Parathyroid adenoma (tissue), 2 donors: Measurements from ENCODE around the gene TAF7L.

ENCODE experiments used
- H2AFZ ChIP-seq: fragments of 300-600 bp; sonication (generic); one replicate; pipeline ENCODE4 v1.7.0; 2017; ENCODE audit warnings: antibody characterized with exemption, mild to moderate bottlenecking
- H3K27ac ChIP-seq: fragments of 300-600 bp; sonication (generic); one replicate; pipeline ENCODE4 v1.7.0; 2017
- H3K27me3 ChIP-seq: fragments of 300-600 bp; sonication (generic); one replicate; pipeline ENCODE4 v1.7.0; 2017; ENCODE audit warnings: low read length; ENCODE audit not compliant: control insufficient read depth, insufficient read depth
- H3K36me3 ChIP-seq: fragments of 300-600 bp; sonication (generic); one replicate; pipeline ENCODE4 v1.7.0; 2017; ENCODE audit warnings: low read length; ENCODE audit not compliant: control insufficient read depth, insufficient read depth
- H3K4me1 ChIP-seq: fragments of 300-600 bp; sonication (generic); one replicate; pipeline ENCODE4 v1.7.0; 2017; ENCODE audit warnings: control low read depth
- H3K4me2 ChIP-seq: fragments of 300-600 bp; sonication (generic); one replicate; pipeline ENCODE4 v1.7.0; 2017; ENCODE audit warnings: low read length
- H3K4me3 ChIP-seq: fragments of 300-600 bp; sonication (generic); one replicate; pipeline ENCODE4 v1.7.0; 2017; ENCODE audit warnings: low read depth, low read length
- H3K79me2 ChIP-seq: fragments of 300-600 bp; sonication (generic); one replicate; pipeline ENCODE4 v1.7.0; 2017; ENCODE audit warnings: control low read depth
- H3K9ac ChIP-seq: fragments of 300-600 bp; sonication (generic); one replicate; pipeline ENCODE4 v1.7.0; 2017; ENCODE audit warnings: mild to moderate bottlenecking
- H3K9me3 ChIP-seq: fragments of 300-600 bp; sonication (generic); one replicate; pipeline ENCODE4 v1.7.0; 2017; ENCODE audit warnings: low read length; ENCODE audit not compliant: control insufficient read depth
- TF ChIP-seq, protein P1 (sequence below): fragments of 300-600 bp; sonication (generic); IDR thresholded peaks from one replicate; pipeline ENCODE4 v1.7.0; 2017; ENCODE audit warnings: antibody characterized with exemption, mild to moderate bottlenecking
- donor health status: primary hyperparathyroidism.

Gene TAF7L

DNA sequence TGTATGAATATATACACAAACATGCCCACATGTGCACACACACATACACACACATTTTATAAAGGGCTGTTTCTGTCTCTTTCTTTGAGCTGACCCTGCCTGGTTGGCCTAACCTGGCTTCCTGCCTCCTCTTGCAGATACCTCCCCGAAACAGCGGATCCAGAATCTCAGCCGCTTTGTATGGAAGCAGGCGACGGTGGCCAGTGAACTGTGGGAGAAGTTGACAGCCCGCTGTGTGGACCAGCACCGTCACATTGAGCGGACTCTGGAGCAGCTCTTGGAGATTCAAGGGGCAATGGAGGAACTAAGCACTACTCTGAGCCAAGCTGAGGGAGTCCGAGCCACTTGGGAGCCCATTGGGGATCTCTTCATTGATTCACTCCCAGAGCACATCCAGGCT lies 49.6 kb downstream of the TAF7L start:
- TF ChIP-seq, protein P1, sequence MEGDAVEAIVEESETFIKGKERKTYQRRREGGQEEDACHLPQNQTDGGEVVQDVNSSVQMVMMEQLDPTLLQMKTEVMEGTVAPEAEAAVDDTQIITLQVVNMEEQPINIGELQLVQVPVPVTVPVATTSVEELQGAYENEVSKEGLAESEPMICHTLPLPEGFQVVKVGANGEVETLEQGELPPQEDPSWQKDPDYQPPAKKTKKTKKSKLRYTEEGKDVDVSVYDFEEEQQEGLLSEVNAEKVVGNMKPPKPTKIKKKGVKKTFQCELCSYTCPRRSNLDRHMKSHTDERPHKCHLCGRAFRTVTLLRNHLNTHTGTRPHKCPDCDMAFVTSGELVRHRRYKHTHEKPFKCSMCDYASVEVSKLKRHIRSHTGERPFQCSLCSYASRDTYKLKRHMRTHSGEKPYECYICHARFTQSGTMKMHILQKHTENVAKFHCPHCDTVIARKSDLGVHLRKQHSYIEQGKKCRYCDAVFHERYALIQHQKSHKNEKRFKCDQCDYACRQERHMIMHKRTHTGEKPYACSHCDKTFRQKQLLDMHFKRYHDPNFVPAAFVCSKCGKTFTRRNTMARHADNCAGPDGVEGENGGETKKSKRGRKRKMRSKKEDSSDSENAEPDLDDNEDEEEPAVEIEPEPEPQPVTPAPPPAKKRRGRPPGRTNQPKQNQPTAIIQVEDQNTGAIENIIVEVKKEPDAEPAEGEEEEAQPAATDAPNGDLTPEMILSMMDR, result no peak
- Histone ChIP-seq H2AFZ (no peak overlapping the region), H3K9ac (no peak overlapping the region), H3K79me2 (no peaks in the 10 kb centered on the region), H3K9me3 (no peaks in the 10 kb centered on the region), H3K4me2 (no peak overlapping the region), H3K4me3 (no peak overlapping the region), H3K36me3 (no peaks in the 10 kb centered on the region), H3K27ac (no peak overlapping the region), H3K4me1 (no peaks in the 10 kb centered on the region), H3K27me3 (no peaks in the 10 kb centered on the region)

DNA sequence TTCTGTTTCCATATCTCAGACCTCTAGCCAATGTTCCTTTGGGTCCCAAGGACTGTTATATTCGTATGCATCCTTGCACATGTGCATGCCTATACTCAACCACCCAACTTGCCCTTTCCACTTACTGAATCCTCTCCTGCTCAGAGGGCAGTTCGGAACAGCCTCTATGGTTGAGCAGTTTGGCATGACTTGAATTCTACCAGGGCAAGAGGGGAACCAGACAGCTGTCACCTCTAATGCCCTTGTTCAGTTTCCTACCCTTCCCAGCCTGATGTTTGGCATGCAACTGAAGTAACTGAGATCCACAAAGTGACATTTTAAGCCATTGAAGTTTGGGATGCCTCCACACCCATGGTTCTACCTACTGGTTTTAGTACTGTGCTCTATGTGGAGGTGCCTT lies 54.1 kb downstream of the TAF7L start:
- no peaks in the 10 kb centered on the region for H3K9me3 ChIP-seq
- H3K4me3 ChIP-seq, result no peak overlapping the region
- H3K4me2 ChIP-seq, result no peak overlapping the region
- H3K27ac ChIP-seq, result no peak overlapping the region
- TF ChIP-seq, protein P1, result no peak
- no peaks in the 10 kb centered on the region for H3K36me3 ChIP-seq
- H3K79me2 ChIP-seq, result no peaks in the 10 kb centered on the region
- H3K9ac ChIP-seq, result no peak overlapping the region
- H3K4me1 ChIP-seq, result no peaks in the 10 kb centered on the region
- no peak overlapping the region for H2AFZ ChIP-seq
- no peaks in the 10 kb centered on the region for H3K27me3 ChIP-seq

DNA sequence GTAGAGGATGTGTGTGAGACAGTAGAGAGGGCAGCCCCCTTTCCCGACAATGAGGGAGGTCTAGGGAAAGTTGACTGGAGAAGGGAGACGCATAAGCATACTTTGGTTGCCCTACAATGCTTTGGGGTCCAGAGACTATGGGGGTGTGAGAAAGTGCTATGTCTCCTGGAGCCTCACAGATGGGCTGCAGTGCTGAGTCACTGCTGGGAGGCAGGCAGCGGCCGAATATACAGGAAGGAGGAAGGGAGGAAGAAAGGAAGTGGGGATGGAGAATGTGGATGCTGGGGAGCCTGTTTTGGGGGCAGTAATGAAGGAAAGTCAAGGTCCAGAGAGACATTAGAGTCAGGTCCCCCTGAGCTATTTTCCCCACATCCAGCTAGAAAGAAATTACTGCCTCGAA lies 58.8 kb downstream of the TAF7L start:
- Histone ChIP-seq H3K9ac (no peak overlapping the region), H3K27me3 (no peaks in the 10 kb centered on the region), H3K27ac (no peak overlapping the region), H3K9me3 (no peaks in the 10 kb centered on the region), H3K4me3 (no peak overlapping the region), H2AFZ (no peak overlapping the region), H3K4me2 (no peak overlapping the region), H3K79me2 (no peaks in the 10 kb centered on the region), H3K4me1 (no peaks in the 10 kb centered on the region), H3K36me3 (no peaks in the 10 kb centered on the region)
- TF ChIP-seq, protein P1, result no peak

DNA sequence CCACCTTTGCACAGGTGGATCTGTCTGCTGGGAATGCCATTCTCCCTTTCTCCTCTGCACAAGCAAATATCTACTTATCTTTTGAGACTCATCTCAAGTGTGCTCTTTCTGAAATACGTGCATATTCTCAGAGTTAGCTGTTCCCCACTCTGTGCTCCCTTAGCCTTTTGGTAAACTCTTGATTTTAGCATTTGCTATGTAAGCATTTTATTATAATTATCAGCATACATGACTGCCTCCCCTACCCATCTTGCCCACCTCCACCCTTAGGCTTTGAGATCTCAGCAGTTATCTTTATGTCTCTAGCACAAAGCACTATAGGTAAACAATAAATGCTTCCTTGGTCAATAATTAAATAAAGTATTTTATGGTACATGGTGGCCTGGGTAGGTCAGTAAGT lies 60.1 kb downstream of the TAF7L start:
- Histone ChIP-seq H3K4me3 (no peak overlapping the region), H3K27ac (no peak overlapping the region), H3K79me2 (no peaks in the 10 kb centered on the region), H3K9me3 (no peaks in the 10 kb centered on the region), H3K4me2 (no peak overlapping the region), H2AFZ (no peak overlapping the region), H3K36me3 (no peaks in the 10 kb centered on the region), H3K4me1 (no peaks in the 10 kb centered on the region), H3K9ac (no peak overlapping the region), H3K27me3 (no peaks in the 10 kb centered on the region)
- TF ChIP-seq, protein P1, result no peak

DNA sequence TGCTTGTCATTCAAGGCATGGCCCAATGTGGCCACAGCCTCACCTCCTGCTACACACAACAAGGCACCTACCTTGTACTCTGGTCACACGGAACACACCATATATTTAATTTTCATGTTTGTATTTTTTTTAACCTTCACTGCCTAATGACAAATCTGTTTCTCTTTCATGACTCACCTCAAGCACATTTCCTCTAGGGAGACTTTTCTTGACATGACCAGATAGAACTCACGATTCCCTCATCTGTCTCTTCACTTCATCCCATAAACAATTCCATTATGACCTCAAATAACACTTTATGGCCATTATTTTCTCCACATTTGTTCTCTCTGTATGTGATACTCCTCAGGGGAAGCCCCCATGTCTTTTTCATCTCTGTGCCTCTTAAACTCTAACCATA lies 60.5 kb downstream of the TAF7L start:
- Histone ChIP-seq H3K79me2 (no peaks in the 10 kb centered on the region), H3K4me2 (no peak overlapping the region), H3K36me3 (no peaks in the 10 kb centered on the region), H3K9me3 (no peaks in the 10 kb centered on the region), H3K27ac (no peak overlapping the region), H2AFZ (no peak overlapping the region), H3K27me3 (no peaks in the 10 kb centered on the region), H3K9ac (no peak overlapping the region), H3K4me3 (no peak overlapping the region), H3K4me1 (no peaks in the 10 kb centered on the region)
- TF ChIP-seq, protein P1, result no peak
